ENCODE results near the gene ARFGEF2.

ARFGEF2 gene

DNA sequence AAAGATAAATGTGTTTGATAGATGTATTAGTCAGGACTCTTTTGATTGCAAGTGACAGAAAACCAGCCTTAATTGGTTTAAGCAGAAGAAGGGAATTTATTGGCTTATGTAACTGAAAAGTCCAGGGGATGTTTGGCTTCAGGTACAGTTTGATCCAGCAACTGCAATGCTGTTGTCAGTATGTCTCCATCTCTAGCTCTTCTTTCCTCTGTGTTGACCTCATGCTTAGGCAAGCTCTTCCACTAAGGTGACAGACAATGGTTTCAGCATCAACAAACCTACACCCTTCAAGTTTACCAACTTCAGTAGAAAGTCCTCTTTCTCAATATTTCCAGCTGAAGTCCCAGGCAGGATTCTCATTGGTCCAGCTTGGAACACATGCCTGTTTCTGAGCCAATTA lies 28.1 kb upstream of the ARFGEF2 start:
- TF ChIP-seq, protein P1, sequence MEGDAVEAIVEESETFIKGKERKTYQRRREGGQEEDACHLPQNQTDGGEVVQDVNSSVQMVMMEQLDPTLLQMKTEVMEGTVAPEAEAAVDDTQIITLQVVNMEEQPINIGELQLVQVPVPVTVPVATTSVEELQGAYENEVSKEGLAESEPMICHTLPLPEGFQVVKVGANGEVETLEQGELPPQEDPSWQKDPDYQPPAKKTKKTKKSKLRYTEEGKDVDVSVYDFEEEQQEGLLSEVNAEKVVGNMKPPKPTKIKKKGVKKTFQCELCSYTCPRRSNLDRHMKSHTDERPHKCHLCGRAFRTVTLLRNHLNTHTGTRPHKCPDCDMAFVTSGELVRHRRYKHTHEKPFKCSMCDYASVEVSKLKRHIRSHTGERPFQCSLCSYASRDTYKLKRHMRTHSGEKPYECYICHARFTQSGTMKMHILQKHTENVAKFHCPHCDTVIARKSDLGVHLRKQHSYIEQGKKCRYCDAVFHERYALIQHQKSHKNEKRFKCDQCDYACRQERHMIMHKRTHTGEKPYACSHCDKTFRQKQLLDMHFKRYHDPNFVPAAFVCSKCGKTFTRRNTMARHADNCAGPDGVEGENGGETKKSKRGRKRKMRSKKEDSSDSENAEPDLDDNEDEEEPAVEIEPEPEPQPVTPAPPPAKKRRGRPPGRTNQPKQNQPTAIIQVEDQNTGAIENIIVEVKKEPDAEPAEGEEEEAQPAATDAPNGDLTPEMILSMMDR (IDR thresholded peaks at IDR 0.05; ENCODE audit: low read depth, low read length, missing control alignments): no peak
- H3K27ac ChIP-seq: no peak overlapping the region
- no peaks in the 10 kb centered on the region for H3K36me3 ChIP-seq (replicated peaks)
- in situ Hi-C loops (cut with HindIII; ENCODE audit: low pct_ligation_motif_present, low sequenced_read_pairs): no loop called here
- no peaks in the 10 kb centered on the region for H3K27me3 ChIP-seq (replicated peaks)
- H3K4me3 ChIP-seq (ENCODE audit: low read depth, low read length): no peak overlapping the region
- no peak for DNase-seq

DNA sequence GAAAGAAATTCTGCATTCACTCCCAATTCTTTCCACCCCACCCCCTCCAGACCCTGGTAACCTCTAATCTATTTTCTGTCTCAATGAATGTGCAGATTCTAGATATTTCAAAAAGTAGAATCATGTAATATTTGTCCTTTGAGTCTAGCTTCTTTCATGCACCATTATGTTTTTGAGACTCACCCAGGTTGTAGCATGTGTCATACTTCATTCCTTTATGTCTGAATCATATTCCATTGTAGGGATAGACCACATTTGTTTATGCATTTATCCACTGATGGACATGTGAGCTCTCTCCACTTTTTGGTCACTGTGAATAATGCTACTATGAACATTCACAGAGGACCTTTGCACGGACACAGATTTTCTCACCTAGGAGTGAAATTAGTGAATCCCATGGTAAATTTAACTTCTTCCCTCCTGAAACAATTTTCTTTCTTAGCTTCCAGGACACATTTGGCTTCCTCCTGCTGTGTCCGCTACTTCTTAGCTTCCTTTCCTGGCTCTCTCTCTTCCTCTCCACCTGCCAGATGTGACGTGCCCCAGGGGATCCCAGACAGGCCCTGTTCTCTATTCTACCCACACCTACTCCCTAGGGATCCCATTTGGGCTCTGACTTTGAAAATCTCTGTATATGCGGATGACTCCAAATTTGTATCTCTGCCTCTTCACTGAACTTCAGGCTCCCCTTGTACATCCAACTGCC lies 24.1 kb upstream of the ARFGEF2 start:
- DNase-seq: peak; percentile 55
- TF ChIP-seq, protein P1 (IDR thresholded peaks at IDR 0.05; ENCODE audit: low read depth, low read length, missing control alignments): no peak
- in situ Hi-C loops (cut with HindIII; ENCODE audit: low pct_ligation_motif_present, low sequenced_read_pairs): no loop called here

DNA sequence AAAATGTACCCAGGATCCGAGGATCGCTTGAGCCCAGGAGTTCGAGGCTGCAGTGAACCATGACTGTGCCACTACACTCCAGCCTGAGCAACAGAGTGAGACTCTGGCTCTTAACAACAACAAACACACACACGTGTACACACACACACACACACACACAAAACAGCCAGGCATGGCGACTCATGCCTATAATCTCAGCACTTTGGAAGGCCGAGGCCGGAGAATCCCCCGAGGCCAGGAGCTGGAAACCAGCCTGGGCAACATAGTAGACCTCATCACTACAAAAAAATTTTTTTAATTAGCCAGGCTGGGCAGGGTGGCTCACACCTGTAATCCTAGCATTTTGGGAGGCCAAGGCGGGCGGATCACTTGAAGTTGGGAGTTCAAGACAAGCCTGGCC lies 23.3 kb upstream of the ARFGEF2 start:
- in situ Hi-C loops (cut with HindIII; ENCODE audit: low pct_ligation_motif_present, low sequenced_read_pairs): no loop called here

More for the DNA sequence above, 24.1 kb upstream of the ARFGEF2 start:
- H3K27ac ChIP-seq: no peak overlapping the region
- no peaks in the 10 kb centered on the region for H3K27me3 ChIP-seq (replicated peaks)
- H3K36me3 ChIP-seq (replicated peaks): no peaks in the 10 kb centered on the region
- H3K4me3 ChIP-seq (ENCODE audit: low read depth, low read length): no peak overlapping the region

DNA sequence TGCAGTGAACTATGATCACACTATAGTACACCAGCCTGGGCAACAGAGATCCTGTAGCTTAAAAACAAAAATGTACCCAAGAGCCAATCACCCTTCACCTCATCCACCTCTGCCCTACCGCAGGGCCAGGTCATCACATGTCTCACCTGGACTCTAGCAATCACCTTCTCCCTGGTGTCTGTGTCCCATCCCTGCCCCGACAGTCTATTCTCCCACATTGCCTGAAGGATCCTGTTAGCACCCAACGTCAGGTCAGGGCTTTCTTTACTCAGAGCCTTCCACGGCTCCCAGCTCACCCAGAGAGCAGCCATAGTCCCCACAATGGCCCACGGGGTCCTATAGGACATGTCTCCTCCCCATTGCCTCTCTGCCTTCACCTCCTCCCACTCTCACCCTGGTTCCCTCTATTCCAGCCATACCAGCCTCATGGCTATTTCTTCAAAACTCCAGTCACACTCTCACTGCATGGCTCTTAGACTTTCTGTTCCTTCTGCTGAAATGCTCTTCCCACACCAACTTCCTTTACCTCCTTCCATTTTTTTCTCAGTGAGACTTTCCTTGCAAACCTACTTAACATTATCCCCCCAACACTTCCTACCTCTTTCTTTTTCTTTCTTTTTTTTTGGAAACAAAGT lies 22.5 kb upstream of the ARFGEF2 start:
- TF ChIP-seq, protein P1 (IDR thresholded peaks at IDR 0.05; ENCODE audit: low read depth, low read length, missing control alignments): no peak
- in situ Hi-C loops (cut with HindIII; ENCODE audit: low pct_ligation_motif_present, low sequenced_read_pairs): no loop called here
- H3K27me3 ChIP-seq (replicated peaks): no peaks in the 10 kb centered on the region

More for the DNA sequence above, 23.3 kb upstream of the ARFGEF2 start:
- TF ChIP-seq, protein P1 (IDR thresholded peaks at IDR 0.05; ENCODE audit: low read depth, low read length, missing control alignments): no peak
- no peak overlapping the region for H3K27ac ChIP-seq
- DNase-seq: no peak
- no peaks in the 10 kb centered on the region for H3K27me3 ChIP-seq (replicated peaks)
- no peaks in the 10 kb centered on the region for H3K36me3 ChIP-seq (replicated peaks)
- H3K4me3 ChIP-seq (ENCODE audit: low read depth, low read length): no peak overlapping the region

DNA sequence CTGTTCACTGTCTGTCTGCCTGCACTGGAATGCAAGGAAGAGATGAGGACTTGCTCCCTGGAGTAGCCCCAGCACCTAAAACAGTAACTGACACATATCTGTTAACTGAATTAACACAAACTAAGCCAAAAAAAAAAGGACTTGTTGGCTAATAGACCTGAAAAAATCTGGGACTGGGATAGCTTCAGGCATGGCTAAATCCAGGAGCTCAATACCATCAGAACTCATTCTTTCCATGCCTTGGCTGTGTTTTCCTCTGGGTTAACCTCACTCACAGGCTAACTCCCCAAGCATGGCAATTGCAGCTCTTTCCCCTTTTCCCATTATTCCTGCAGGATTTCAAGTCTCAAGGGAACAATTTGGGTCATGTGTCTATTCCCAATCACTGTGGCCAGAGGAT lies 21.6 kb upstream of the ARFGEF2 start:
- TF ChIP-seq, protein P1 (IDR thresholded peaks at IDR 0.05; ENCODE audit: low read depth, low read length, missing control alignments): no peak
- H3K27me3 ChIP-seq (replicated peaks): no peaks in the 10 kb centered on the region
- no peaks in the 10 kb centered on the region for H3K36me3 ChIP-seq (replicated peaks)
- in situ Hi-C loops (cut with HindIII; ENCODE audit: low pct_ligation_motif_present, low sequenced_read_pairs): loop anchor here (25.0 kb wide), 1 partner anchor 238 kb away; no protein-coding TSS in a partner anchor
- no peak overlapping the region for H3K4me3 ChIP-seq (ENCODE audit: low read depth, low read length)
- no peak for DNase-seq
- H3K27ac ChIP-seq: no peak overlapping the region

More for the DNA sequence above, 22.5 kb upstream of the ARFGEF2 start:
- Histone ChIP-seq H3K4me3 (ENCODE audit: low read depth, low read length) (no peak overlapping the region), H3K36me3 (replicated peaks) (no peaks in the 10 kb centered on the region), H3K27ac (no peak overlapping the region)
- DNase-seq: no peak

Measured in brain microvascular endothelial cell (primary cell).